HG03095 (cell line): ENCODE measurements around the gene IL1RL1.
"Not testable (repeated sequence)": the region's sequence is repeated elsewhere in the genome, so short reads cannot be mapped to it uniquely, and the experiment has no call there.

Experiments used
- ATAC-seq: cut with Tn5 transposase; IDR thresholded peaks from one replicate; pipeline ENCODE4 v1.9.1; 2021; ENCODE audit warnings: moderate library complexity; ENCODE audit not compliant: unreplicated experiment

The IL1RL1 gene

GRCh38 chr2:102291319-102292075 lies 19.9 kb upstream of the IL1RL1 start:
- ATAC-seq = no peak

GRCh38 chr2:102294802-102295489 lies 16.4 kb upstream of the IL1RL1 start:
- ATAC-seq = no peak

- ATAC-seq = no peak
Measured at GRCh38 chr2:102295566-102295965, 15.8 kb upstream of the IL1RL1 start.

GRCh38 chr2:102296449-102296848 lies 14.9 kb upstream of the IL1RL1 start:
- ATAC-seq = no peak

- ATAC-seq = no peak
Measured at GRCh38 chr2:102297891-102298290, 13.5 kb upstream of the IL1RL1 start.

GRCh38 chr2:102301867-102302362 lies 9.4 kb upstream of the IL1RL1 start:
- ATAC-seq = peak; percentile 95

- ATAC-seq = no peak
Measured at GRCh38 chr2:102302458-102302857, 8.9 kb upstream of the IL1RL1 start.

GRCh38 chr2:102303589-102303988 lies 7.8 kb upstream of the IL1RL1 start:
- no peak for ATAC-seq

- no peak for ATAC-seq
Measured at GRCh38 chr2:102304268-102304667, 7.1 kb upstream of the IL1RL1 start.

- no peak for ATAC-seq
Measured at GRCh38 chr2:102304711-102305611, 6.4 kb upstream of the IL1RL1 start.

- ATAC-seq = no peak
Measured at GRCh38 chr2:102306125-102306524, 5.2 kb upstream of the IL1RL1 start.

GRCh38 chr2:102313025-102313424 lies 1.7 kb downstream of the IL1RL1 start:
- ATAC-seq = no peak

GRCh38 chr2:102313471-102313870 lies 2.1 kb downstream of the IL1RL1 start:
- no peak for ATAC-seq

- ATAC-seq = no peak
Measured at GRCh38 chr2:102313950-102314349, 2.6 kb downstream of the IL1RL1 start.

- no peak for ATAC-seq
Measured at GRCh38 chr2:102315921-102316320, 4.6 kb downstream of the IL1RL1 start.

GRCh38 chr2:102317715-102318114 lies 6.4 kb downstream of the IL1RL1 start:
- no peak for ATAC-seq

- no peak for ATAC-seq
Measured at GRCh38 chr2:102318437-102318836, 7.1 kb downstream of the IL1RL1 start.

GRCh38 chr2:102321941-102322719 lies 10.8 kb downstream of the IL1RL1 start:
- ATAC-seq = no peak

- ATAC-seq = not testable (repeated sequence)
Measured at GRCh38 chr2:102324914-102325313, 13.6 kb downstream of the IL1RL1 start.

GRCh38 chr2:102331311-102331980 lies 20.1 kb downstream of the IL1RL1 start:
- ATAC-seq = no peak
